HEK293 (cell line): ENCODE results near the gene CSMD2.

Experiments
- CTCF ChIA-PET: fragments of 350-600 bp; formaldehyde crosslinking; extraction: SDS; loops from one replicate; lab custom pipeline; 2021; ENCODE audit warnings: antibody characterized with exemption; lab: Yijun Ruan, JAX
- POLR2A ChIA-PET: fragments of 300-600 bp; formaldehyde crosslinking; extraction: SDS; loops from one replicate; lab custom pipeline; 2020; ENCODE audit warnings: antibody characterized with exemption, inconsistent platforms; lab: Yijun Ruan, JAX
- H3K27ac ChIP-seq: fragments of 200-500 bp; sonication (Bioruptor generic); 2 replicates; pipeline ENCODE4 v1.5.1; 2014; ENCODE audit warnings: low read depth, low read length, control low read depth, inconsistent platforms; ENCODE audit errors: extremely low read depth
- H3K36me3 ChIP-seq, 2 experiments: fragments of 200-500 bp in 1 of 2; sonication (Bioruptor generic) in 1 of 2; 1 replicate in 1 of 2; 2 replicates in 1 of 2; pipeline ENCODE4 v1.5.1; 2014 to 2017; ENCODE audit warnings: inconsistent platforms in 2 of 2, low read length in 2 of 2; ENCODE audit not compliant: control insufficient read depth in 2 of 2, insufficient read depth in 1 of 2
- H3K4me1 ChIP-seq: fragments of 200-500 bp; sonication (Bioruptor generic); 2 replicates; pipeline ENCODE4 v1.5.1; 2014; ENCODE audit warnings: mild to moderate bottlenecking, low read length, inconsistent platforms; ENCODE audit not compliant: control insufficient read depth, insufficient read depth
- H3K4me3 ChIP-seq: 2 replicates; pipeline ENCODE4 v1.5.1; 2011; ENCODE audit warnings: low read depth, mild to moderate bottlenecking, control low read depth, low read length, moderate library complexity
- H3K9me3 ChIP-seq: fragments of 200-500 bp; sonication (Bioruptor generic); 2 replicates; pipeline ENCODE4 v1.5.1; 2014; ENCODE audit warnings: low read depth, low read length, inconsistent platforms; ENCODE audit not compliant: control insufficient read depth, insufficient read depth
- AEBP2 ChIP-seq: fragments of 450-650 bp; formaldehyde crosslinking; IDR thresholded peaks from 2 replicates; pipeline ENCODE4 v1.5.1; 2016; ENCODE audit warnings: missing biosample characterization, missing genetic modification characterization, borderline replicate concordance
- BCL11B ChIP-seq: fragments of 450-650 bp; formaldehyde crosslinking; IDR thresholded peaks from 2 replicates; pipeline ENCODE4 v1.5.1; 2016; ENCODE audit warnings: low read depth, missing biosample characterization, missing genetic modification characterization
- GFI1B ChIP-seq: fragments of 450-650 bp; formaldehyde crosslinking; IDR thresholded peaks from 2 replicates; pipeline ENCODE4 v1.5.1; 2016; ENCODE audit warnings: missing biosample characterization, missing genetic modification characterization
- GLI4 ChIP-seq: fragments of 450-650 bp; formaldehyde crosslinking; IDR thresholded peaks from 2 replicates; pipeline ENCODE4 v1.5.1; 2016; ENCODE audit warnings: missing biosample characterization, missing genetic modification characterization
- HOXA7 ChIP-seq: sonication (generic); formaldehyde crosslinking; IDR thresholded peaks from 2 replicates; pipeline ENCODE4 v1.8.1; 2022; ENCODE audit warnings: missing genetic modification reagents, borderline replicate concordance
- HOXC10 ChIP-seq: sonication (generic); formaldehyde crosslinking; IDR thresholded peaks from 2 replicates; pipeline ENCODE4 v1.8.1; 2023; ENCODE audit warnings: mild to moderate bottlenecking, missing genetic modification reagents
- OSR2 ChIP-seq: fragments of 450-650 bp; formaldehyde crosslinking; IDR thresholded peaks from 2 replicates; pipeline ENCODE4 v1.5.1; 2016; ENCODE audit warnings: missing biosample characterization, missing genetic modification characterization
- ZBTB10 ChIP-seq: fragments of 450-650 bp; formaldehyde crosslinking; IDR thresholded peaks from 2 replicates; pipeline ENCODE4 v1.5.1; 2016; ENCODE audit warnings: missing biosample characterization, missing genetic modification characterization
- ZBTB26 ChIP-seq: fragments of 450-650 bp; formaldehyde crosslinking; optimal IDR thresholded peaks from 2 replicates; pipeline ENCODE3; 2016; ENCODE audit warnings: missing biosample characterization, mild to moderate bottlenecking, missing genetic modification characterization
- ZBTB48 ChIP-seq: fragments of 450-650 bp; formaldehyde crosslinking; IDR thresholded peaks from 2 replicates; pipeline ENCODE4 v1.5.1; 2016; ENCODE audit warnings: missing biosample characterization, missing genetic modification characterization
- ZEB2 ChIP-seq: fragments of 450-650 bp; formaldehyde crosslinking; IDR thresholded peaks from 2 replicates; pipeline ENCODE4 v1.5.1; 2016; ENCODE audit warnings: missing biosample characterization, missing genetic modification characterization
- ZNF398 ChIP-seq: fragments of 450-650 bp; formaldehyde crosslinking; IDR thresholded peaks from 2 replicates; pipeline ENCODE4 v1.5.1; 2017; ENCODE audit warnings: missing biosample characterization, missing genetic modification characterization
- ZNF518A ChIP-seq: fragments of 450-650 bp; formaldehyde crosslinking; conservative IDR thresholded peaks from 2 replicates; pipeline ENCODE4 v1.5.1; 2016; ENCODE audit warnings: low read depth, missing biosample characterization, missing genetic modification characterization
- ZNF654 ChIP-seq: fragments of 450-650 bp; formaldehyde crosslinking; IDR thresholded peaks from 2 replicates; pipeline ENCODE4 v1.5.1; 2016; ENCODE audit warnings: low read depth, missing biosample characterization, missing genetic modification characterization
- ZNF707 ChIP-seq: fragments of 450-650 bp; formaldehyde crosslinking; IDR thresholded peaks from 2 replicates; pipeline ENCODE4 v1.5.1; 2016; ENCODE audit warnings: missing biosample characterization, missing genetic modification characterization

Gene CSMD2

GRCh38 chr1:33599516-33600115, 565.4 kb downstream of the CSMD2 start (continued):
- TF ChIP-seq HOXA7 (CRISPR knock-in tag) (no peak), ZEB2 (tag by site-specific recombination) (no peak), ZBTB10 (no peak), GFI1B (tag by site-specific recombination) (no peak), ZNF518A (tag by site-specific recombination) (no peak), ZBTB48 (no peak)

- POLR2A ChIA-PET: no interaction called here
- H3K4me1 ChIP-seq: no peaks in the 10 kb centered on the region
- H3K27ac ChIP-seq: no peak overlapping the region
- no peak for TF ChIP-seq ZNF707 (tag by site-specific recombination)
- TF ChIP-seq ZNF654 (tag by site-specific recombination): no peak
- TF ChIP-seq ZBTB26 (tag by site-specific recombination): no peak
- TF ChIP-seq ZNF398 (tag by site-specific recombination): no peak
- TF ChIP-seq GLI4 (tag by site-specific recombination): no peak
- no peak for TF ChIP-seq BCL11B (tag by site-specific recombination)
- no peak for TF ChIP-seq HOXC10 (CRISPR knock-in tag)
- no peak for TF ChIP-seq AEBP2
- no peak for TF ChIP-seq OSR2 (tag by site-specific recombination)
- no peaks in the 10 kb centered on the region for H3K36me3 ChIP-seq
- no peak overlapping the region for H3K4me3 ChIP-seq
- no peaks in the 10 kb centered on the region for H3K9me3 ChIP-seq
- CTCF ChIA-PET: interaction anchor here (0.7 kb wide), 1 partner anchor 90 kb away, joined by 3 read pairs; no protein-coding TSS in a partner anchor
Observed at GRCh38 chr1:33588726-33589125, 576.3 kb downstream of the CSMD2 start.
